Medulla oblongata (tissue), 1 donor: Measurements from ENCODE around the gene EPB41L1.

Experiments
- DNase-seq: peaks from one replicate; pipeline ENCODE4 v3.0.0-alpha.2; 2015; ENCODE audit errors: extremely low spot score

The EPB41L1 gene

GRCh38 chr20:36225666-36226065, 71.1 kb downstream of the EPB41L1 start:
- DNase-seq, result no peak

GRCh38 chr20:36228770-36229169, 74.2 kb downstream of the EPB41L1 start:
- DNase-seq, result no peak

GRCh38 chr20:36230019-36230418, 75.5 kb downstream of the EPB41L1 start:
- no peak for DNase-seq

- DNase-seq, result no peak
Observed at GRCh38 chr20:36231331-36231730, 76.8 kb downstream of the EPB41L1 start.

- no peak for DNase-seq
Observed at GRCh38 chr20:36234771-36235320, 80.3 kb downstream of the EPB41L1 start.

- DNase-seq, result peak; percentile 81
Observed at GRCh38 chr20:36235892-36236785, 81.6 kb downstream of the EPB41L1 start, which contains the start of gene AAR2. Gene AAR2, plus strand, starts transcription at chr20:36236478. Its CDS starts 3,391 bp downstream, at chr20:36239869.

- DNase-seq, result no peak
Observed at GRCh38 chr20:36236786-36237121, 82.2 kb downstream of the EPB41L1 start.

GRCh38 chr20:36237477-36237876, 82.9 kb downstream of the EPB41L1 start:
- DNase-seq, result no peak

GRCh38 chr20:36238153-36238552, 83.6 kb downstream of the EPB41L1 start:
- DNase-seq, result no peak

- DNase-seq, result no peak
Observed at GRCh38 chr20:36238760-36239159, 84.2 kb downstream of the EPB41L1 start.

- DNase-seq, result no peak
Observed at GRCh38 chr20:36240076-36240475, 85.5 kb downstream of the EPB41L1 start.

GRCh38 chr20:36241678-36242077, 87.1 kb downstream of the EPB41L1 start:
- DNase-seq, result no peak

- no peak for DNase-seq
Observed at GRCh38 chr20:36243726-36244125, 89.2 kb downstream of the EPB41L1 start.

GRCh38 chr20:36246401-36246800, 91.9 kb downstream of the EPB41L1 start:
- no peak for DNase-seq

GRCh38 chr20:36248836-36249235, 94.3 kb downstream of the EPB41L1 start:
- DNase-seq, result peak; percentile 56

GRCh38 chr20:36249450-36249849, 94.9 kb downstream of the EPB41L1 start:
- DNase-seq, result no peak

- no peak for DNase-seq
Observed at GRCh38 chr20:36251426-36251825, 96.9 kb downstream of the EPB41L1 start.

GRCh38 chr20:36252511-36252910, 98.0 kb downstream of the EPB41L1 start:
- DNase-seq, result no peak

GRCh38 chr20:36253036-36253435, 98.5 kb downstream of the EPB41L1 start:
- no peak for DNase-seq

GRCh38 chr20:36254076-36254475, 99.5 kb downstream of the EPB41L1 start:
- DNase-seq, result no peak

GRCh38 chr20:36255445-36255844, 100.9 kb downstream of the EPB41L1 start:
- no peak for DNase-seq

GRCh38 chr20:36259177-36260061, 104.9 kb downstream of the EPB41L1 start:
- no peak for DNase-seq
